Mucosa of descending colon (tissue), 3 donors: Measurements from ENCODE around the gene PATZ1. TPM values are rescaled to one million over a fixed set of nuclear protein-coding genes. Genes with fewer than 3 reads are reported as not detected.
"Not testable (repeated sequence)": the region's sequence is repeated elsewhere in the genome, so short reads cannot be mapped to it uniquely, and the experiment has no call there.

Experiments
- ATAC-seq: fragments of 200-7000 bp; cut with Tn5 transposase; one replicate; pipeline ENCODE4 v1.9.1; 2020; ENCODE audit warnings: mild to moderate bottlenecking, moderate library complexity
- DNase-seq, 3 donors: peaks; one replicate each; pipeline ENCODE4 v3.0.0-alpha.2; 2020
- H3K36me3 ChIP-seq: fragments of 200-600 bp; one replicate; pipeline ENCODE4 v1.8.0; 2021; ENCODE audit warnings: low read depth, mild to moderate bottlenecking
- H3K4me1 ChIP-seq: fragments of 200-600 bp; one replicate; pipeline ENCODE4 v1.8.0; 2021; ENCODE audit warnings: low read depth, mild to moderate bottlenecking
- H3K4me3 ChIP-seq: fragments of 200-600 bp; one replicate; pipeline ENCODE4 v1.8.0; 2021; ENCODE audit warnings: mild to moderate bottlenecking
- H3K9me3 ChIP-seq: fragments of 200-600 bp; one replicate; pipeline ENCODE4 v1.8.0; 2021; ENCODE audit warnings: mild to moderate bottlenecking
- CTCF ChIP-seq: fragments of 200-600 bp; IDR thresholded peaks from one replicate; pipeline ENCODE4 v1.8.0; 2022; ENCODE audit warnings: antibody characterized with exemption, mild to moderate bottlenecking
- intact Hi-C, 2 donors: fragments of 100-400 bp; cut with DNase I in 1 of 2; cut with micrococcal nuclease in 1 of 2; formaldehyde crosslinking; loops; one replicate each; pipeline versions ENCODE4 v1.11.0 to v1.11.1; 2022; cut with DNase I, micrococcal nuclease
- total RNA-seq, 3 donors: library from RNA; stranded (reverse); fragmentation: NEBNext Ultra II Directional in 2 of 3; extraction: Animal tissue kit (Norgen Biotek cat#: 25700) in 2 of 3; gene quantifications; one replicate each; pipeline versions ENCODE4 v1.2.1 to v1.2.4, GENCODE V29; 2021 to 2023
- donor health status: DM: no; HTN: no; CAD: no; lungs with moderate emphysema.
- donor health status: DM: no; HTN: no; CAD: no.
- donor health status: DM: no; HTN: yes; CAD: no.

Gene PATZ1
- total RNA-seq, 3 donors from 2014 or later, result 16.5 to 23.1 (median 16.9) TPM

GRCh38 chr22:31323578-31324550 lies 22.3 kb downstream of the PATZ1 start:
- H3K4me3 ChIP-seq, result no peak overlapping the region
- no peak for ATAC-seq
- intact Hi-C loops, result no loop called here

GRCh38 chr22:31321421-31321820 lies 24.7 kb downstream of the PATZ1 start:
- Histone ChIP-seq H3K4me1 (no peaks in the 10 kb centered on the region), H3K36me3 (no peaks in the 10 kb centered on the region), H3K9me3 (no peaks in the 10 kb centered on the region), H3K4me3 (no peak overlapping the region)
- ATAC-seq, result no peak
- no peak for DNase-seq
- intact Hi-C loops, result no loop called here
- TF ChIP-seq CTCF, result no peak

More at GRCh38 chr22:31323578-31324550, 22.3 kb downstream of the PATZ1 start:
- no peaks in the 10 kb centered on the region for H3K9me3 ChIP-seq
- no peak for DNase-seq
- no peak for TF ChIP-seq CTCF
- H3K36me3 ChIP-seq, result no peaks in the 10 kb centered on the region
- H3K4me1 ChIP-seq, result no peaks in the 10 kb centered on the region

GRCh38 chr22:31314220-31314619 lies 31.9 kb downstream of the PATZ1 start:
- H3K4me3 ChIP-seq, intact Hi-C loops, H3K9me3 ChIP-seq, H3K4me1 ChIP-seq, DNase-seq, H3K36me3 ChIP-seq, ATAC-seq: not testable (repeated sequence)

- H3K4me3 ChIP-seq, result no peak overlapping the region
- H3K9me3 ChIP-seq, result peaks cover 7% of the 10 kb centered on the region
- TF ChIP-seq CTCF, result peak; percentile 67
- intact Hi-C loops, result no loop called here
- no peaks in the 10 kb centered on the region for H3K36me3 ChIP-seq
- ATAC-seq (peak; percentile 99), DNase-seq (peak; percentile 82 to 89 (median 85))
- H3K4me1 ChIP-seq, result peaks cover 9% of the 10 kb centered on the region
Observed at GRCh38 chr22:31313366-31314147, 32.6 kb downstream of the PATZ1 start.

GRCh38 chr22:31308181-31308580 lies 38.0 kb downstream of the PATZ1 start:
- TF ChIP-seq CTCF, result no peak
- Histone ChIP-seq H3K4me1 (peaks cover 2% of the 10 kb centered on the region), H3K4me3 (no peak overlapping the region), H3K36me3 (no peaks in the 10 kb centered on the region), H3K9me3 (no peaks in the 10 kb centered on the region)
- ATAC-seq (peak; percentile 13), DNase-seq (no peak)
- intact Hi-C loops, result no loop called here

- TF ChIP-seq CTCF, result no peak
- ATAC-seq (no peak), DNase-seq (no peak)
- H3K4me1 ChIP-seq, result peaks cover 2% of the 10 kb centered on the region
- H3K4me3 ChIP-seq, result no peak overlapping the region
- H3K36me3 ChIP-seq, result no peaks in the 10 kb centered on the region
- intact Hi-C loops, result no loop called here
- no peaks in the 10 kb centered on the region for H3K9me3 ChIP-seq
Observed at GRCh38 chr22:31305194-31305593, 41.0 kb downstream of the PATZ1 start.
